SK-N-SH (cell line): ENCODE data around the gene DDX51.

ENCODE experiments used
- CHD2 ChIP-seq: fragments of 150-350 bp; IDR thresholded peaks from 2 replicates; pipeline ENCODE4 v1.6.1; 2018; ENCODE audit warnings: low read length; ENCODE audit not compliant: partially characterized antibody
- FOXM1 ChIP-seq: IDR thresholded peaks from 2 replicates; pipeline ENCODE4 v1.4.0; 2012; ENCODE audit warnings: low read depth, mild to moderate bottlenecking
- GABPA ChIP-seq: IDR thresholded peaks from 2 replicates; pipeline ENCODE4 v1.4.0; 2012; ENCODE audit warnings: low read depth, mild to moderate bottlenecking
- MAX ChIP-seq: IDR thresholded peaks from 2 replicates; pipeline ENCODE4 v1.4.0; 2012; ENCODE audit warnings: low read depth
- NRF1 ChIP-seq: IDR thresholded peaks from 2 replicates; pipeline ENCODE4 v1.6.1; 2012; ENCODE audit warnings: low read depth, mild to moderate bottlenecking, low read length
- REST ChIP-seq: IDR thresholded peaks from 2 replicates; pipeline ENCODE4 v1.6.1; 2012; ENCODE audit warnings: mild to moderate bottlenecking, low read depth, low read length, moderate library complexity
- RFX5 ChIP-seq: IDR thresholded peaks from 2 replicates; pipeline ENCODE4 v1.6.1; 2012; ENCODE audit warnings: mild to moderate bottlenecking, improper control_type of control experiment, low read length
- TF ChIP-seq, protein P1 (sequence below): fragments of 200-600 bp; sonication (generic); IDR thresholded peaks from 2 replicates; pipeline ENCODE4 v1.6.1; 2017; ENCODE audit warnings: antibody characterized with exemption, mild to moderate bottlenecking, moderate library complexity
- TF ChIP-seq, protein P2 (sequence below): IDR thresholded peaks from 2 replicates; pipeline ENCODE4; 2012

- TF ChIP-seq, protein P1, sequence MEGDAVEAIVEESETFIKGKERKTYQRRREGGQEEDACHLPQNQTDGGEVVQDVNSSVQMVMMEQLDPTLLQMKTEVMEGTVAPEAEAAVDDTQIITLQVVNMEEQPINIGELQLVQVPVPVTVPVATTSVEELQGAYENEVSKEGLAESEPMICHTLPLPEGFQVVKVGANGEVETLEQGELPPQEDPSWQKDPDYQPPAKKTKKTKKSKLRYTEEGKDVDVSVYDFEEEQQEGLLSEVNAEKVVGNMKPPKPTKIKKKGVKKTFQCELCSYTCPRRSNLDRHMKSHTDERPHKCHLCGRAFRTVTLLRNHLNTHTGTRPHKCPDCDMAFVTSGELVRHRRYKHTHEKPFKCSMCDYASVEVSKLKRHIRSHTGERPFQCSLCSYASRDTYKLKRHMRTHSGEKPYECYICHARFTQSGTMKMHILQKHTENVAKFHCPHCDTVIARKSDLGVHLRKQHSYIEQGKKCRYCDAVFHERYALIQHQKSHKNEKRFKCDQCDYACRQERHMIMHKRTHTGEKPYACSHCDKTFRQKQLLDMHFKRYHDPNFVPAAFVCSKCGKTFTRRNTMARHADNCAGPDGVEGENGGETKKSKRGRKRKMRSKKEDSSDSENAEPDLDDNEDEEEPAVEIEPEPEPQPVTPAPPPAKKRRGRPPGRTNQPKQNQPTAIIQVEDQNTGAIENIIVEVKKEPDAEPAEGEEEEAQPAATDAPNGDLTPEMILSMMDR: no peak
- TF ChIP-seq GABPA (no peak), NRF1 (no peak), REST (no peak), CHD2 (no peak), MAX (no peak), RFX5 (no peak), FOXM1 (no peak)
- TF ChIP-seq, protein P2, sequence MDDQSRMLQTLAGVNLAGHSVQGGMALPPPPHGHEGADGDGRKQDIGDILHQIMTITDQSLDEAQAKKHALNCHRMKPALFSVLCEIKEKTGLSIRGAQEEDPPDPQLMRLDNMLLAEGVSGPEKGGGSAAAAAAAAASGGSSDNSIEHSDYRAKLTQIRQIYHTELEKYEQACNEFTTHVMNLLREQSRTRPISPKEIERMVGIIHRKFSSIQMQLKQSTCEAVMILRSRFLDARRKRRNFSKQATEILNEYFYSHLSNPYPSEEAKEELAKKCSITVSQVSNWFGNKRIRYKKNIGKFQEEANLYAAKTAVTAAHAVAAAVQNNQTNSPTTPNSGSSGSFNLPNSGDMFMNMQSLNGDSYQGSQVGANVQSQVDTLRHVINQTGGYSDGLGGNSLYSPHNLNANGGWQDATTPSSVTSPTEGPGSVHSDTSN: no peak
Measured at GRCh38 chr12:132137483-132138125, 6.5 kb downstream of the DDX51 start.
